BE2C (cell line): ENCODE results near the gene CCDC34.

ENCODE experiments used
- DNase-seq: peaks from one replicate; pipeline ENCODE4 v3.0.0-alpha.2; 2020
- H3K27me3 ChIP-seq: fragments of 250-450 bp; sonication (Bioruptor Pico); 2 replicates; pipeline ENCODE4 v1.5.1; 2020; ENCODE audit warnings: mild to moderate bottlenecking
- H3K36me3 ChIP-seq: fragments of 250-450 bp; sonication (Bioruptor Pico); 2 replicates; pipeline ENCODE4 v1.5.1; 2020; ENCODE audit warnings: mild to moderate bottlenecking
- H3K4me1 ChIP-seq: fragments of 250-450 bp; sonication (Bioruptor Pico); 2 replicates; pipeline ENCODE4 v1.5.1; 2020
- H3K4me3 ChIP-seq: 2 replicates; pipeline ENCODE4 v1.5.1; 2011; ENCODE audit warnings: low read depth, low read length
- H3K9me3 ChIP-seq: fragments of 250-450 bp; sonication (Bioruptor Pico); 2 replicates; pipeline ENCODE4 v1.5.1; 2020
- TF ChIP-seq, protein P1 (sequence below): IDR thresholded peaks from 2 replicates; pipeline ENCODE4 v1.5.1; 2012; ENCODE audit warnings: mild to moderate bottlenecking, low read depth, low read length

CCDC34 gene

GRCh38 chr11:27295928-27296327, 67.1 kb downstream of the CCDC34 start:
- H3K4me1 ChIP-seq = no peaks in the 10 kb centered on the region
- H3K9me3 ChIP-seq = no peaks in the 10 kb centered on the region
- H3K36me3 ChIP-seq = no peaks in the 10 kb centered on the region
- TF ChIP-seq, protein P1, sequence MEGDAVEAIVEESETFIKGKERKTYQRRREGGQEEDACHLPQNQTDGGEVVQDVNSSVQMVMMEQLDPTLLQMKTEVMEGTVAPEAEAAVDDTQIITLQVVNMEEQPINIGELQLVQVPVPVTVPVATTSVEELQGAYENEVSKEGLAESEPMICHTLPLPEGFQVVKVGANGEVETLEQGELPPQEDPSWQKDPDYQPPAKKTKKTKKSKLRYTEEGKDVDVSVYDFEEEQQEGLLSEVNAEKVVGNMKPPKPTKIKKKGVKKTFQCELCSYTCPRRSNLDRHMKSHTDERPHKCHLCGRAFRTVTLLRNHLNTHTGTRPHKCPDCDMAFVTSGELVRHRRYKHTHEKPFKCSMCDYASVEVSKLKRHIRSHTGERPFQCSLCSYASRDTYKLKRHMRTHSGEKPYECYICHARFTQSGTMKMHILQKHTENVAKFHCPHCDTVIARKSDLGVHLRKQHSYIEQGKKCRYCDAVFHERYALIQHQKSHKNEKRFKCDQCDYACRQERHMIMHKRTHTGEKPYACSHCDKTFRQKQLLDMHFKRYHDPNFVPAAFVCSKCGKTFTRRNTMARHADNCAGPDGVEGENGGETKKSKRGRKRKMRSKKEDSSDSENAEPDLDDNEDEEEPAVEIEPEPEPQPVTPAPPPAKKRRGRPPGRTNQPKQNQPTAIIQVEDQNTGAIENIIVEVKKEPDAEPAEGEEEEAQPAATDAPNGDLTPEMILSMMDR = no peak
- H3K27me3 ChIP-seq = no peaks in the 10 kb centered on the region
- DNase-seq = no peak
- no peak overlapping the region for H3K4me3 ChIP-seq

GRCh38 chr11:27294654-27295053, 68.4 kb downstream of the CCDC34 start:
- DNase-seq = no peak
- TF ChIP-seq, protein P1 = no peak
- no peaks in the 10 kb centered on the region for H3K27me3 ChIP-seq
- no peaks in the 10 kb centered on the region for H3K4me1 ChIP-seq
- H3K36me3 ChIP-seq = no peaks in the 10 kb centered on the region
- H3K4me3 ChIP-seq = no peak overlapping the region
- no peaks in the 10 kb centered on the region for H3K9me3 ChIP-seq

DNA sequence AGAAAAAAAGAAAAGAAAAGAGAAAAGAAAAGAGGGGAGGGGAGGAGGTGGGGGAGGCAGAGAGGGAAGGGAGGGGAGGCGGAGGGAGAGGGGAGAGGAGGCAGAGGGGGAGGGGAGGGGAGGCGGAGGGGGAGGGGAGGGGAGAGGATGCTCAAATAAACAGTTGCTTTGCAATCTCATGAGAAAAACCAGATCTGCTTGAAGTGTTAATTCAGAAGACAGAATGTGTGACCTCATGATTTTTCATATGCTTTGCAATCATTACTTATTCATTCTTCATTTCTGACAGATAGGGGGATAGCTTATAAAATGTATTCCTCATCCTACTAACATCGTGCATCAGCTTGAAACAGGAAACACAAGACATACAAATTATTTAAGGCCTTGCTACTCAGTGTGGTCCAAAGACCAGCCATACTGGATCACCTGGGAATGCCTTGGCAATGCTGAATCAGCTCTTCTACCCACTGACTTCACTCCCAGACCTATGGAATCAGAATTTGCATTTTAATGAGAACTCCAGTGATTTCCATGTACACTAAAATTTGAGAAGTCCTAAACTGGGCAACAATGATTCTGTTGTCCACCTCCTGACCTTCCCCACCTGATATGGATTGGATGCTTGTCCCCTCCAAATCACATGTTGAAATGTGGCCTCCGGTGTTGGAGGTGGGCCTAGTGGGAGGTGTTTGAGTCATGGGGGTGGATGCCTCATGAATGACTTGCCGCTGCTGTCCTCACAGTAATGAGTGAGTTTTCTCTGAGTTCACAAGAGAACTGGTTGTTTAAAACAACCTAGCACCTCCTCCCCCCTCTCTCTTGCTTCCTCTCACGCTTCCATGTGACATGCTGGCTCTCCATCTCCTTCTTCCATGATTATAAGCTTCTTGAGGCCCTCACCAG, 69.2 kb downstream of the CCDC34 start:
- H3K27me3 ChIP-seq = no peaks in the 10 kb centered on the region
- no peak overlapping the region for H3K4me3 ChIP-seq
- H3K9me3 ChIP-seq = no peaks in the 10 kb centered on the region
- DNase-seq = no peak
- TF ChIP-seq, protein P1 = no peak
- no peaks in the 10 kb centered on the region for H3K4me1 ChIP-seq
- H3K36me3 ChIP-seq = no peaks in the 10 kb centered on the region

DNA sequence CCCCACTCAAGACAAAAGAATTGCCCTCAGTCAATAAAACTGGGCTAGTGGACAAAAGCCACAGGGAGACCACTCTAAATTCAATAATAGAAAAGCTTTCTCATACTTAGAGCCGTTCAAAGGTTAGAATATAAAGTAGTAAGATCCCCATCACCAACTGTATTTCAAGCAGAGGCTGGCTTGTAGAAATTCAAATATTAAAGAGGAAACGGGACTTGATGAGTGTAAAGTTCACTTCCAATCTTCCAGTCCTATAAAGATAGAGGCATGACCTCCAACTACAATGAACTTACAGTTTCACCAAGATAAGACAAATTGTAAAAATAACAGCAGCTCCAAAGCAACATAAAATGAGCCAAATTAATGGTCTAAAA, 70.4 kb downstream of the CCDC34 start:
- H3K27me3 ChIP-seq = no peaks in the 10 kb centered on the region
- TF ChIP-seq, protein P1 = no peak
- no peak for DNase-seq
- H3K9me3 ChIP-seq = no peaks in the 10 kb centered on the region
- no peaks in the 10 kb centered on the region for H3K4me1 ChIP-seq
- no peaks in the 10 kb centered on the region for H3K36me3 ChIP-seq
- H3K4me3 ChIP-seq = no peak overlapping the region

DNA sequence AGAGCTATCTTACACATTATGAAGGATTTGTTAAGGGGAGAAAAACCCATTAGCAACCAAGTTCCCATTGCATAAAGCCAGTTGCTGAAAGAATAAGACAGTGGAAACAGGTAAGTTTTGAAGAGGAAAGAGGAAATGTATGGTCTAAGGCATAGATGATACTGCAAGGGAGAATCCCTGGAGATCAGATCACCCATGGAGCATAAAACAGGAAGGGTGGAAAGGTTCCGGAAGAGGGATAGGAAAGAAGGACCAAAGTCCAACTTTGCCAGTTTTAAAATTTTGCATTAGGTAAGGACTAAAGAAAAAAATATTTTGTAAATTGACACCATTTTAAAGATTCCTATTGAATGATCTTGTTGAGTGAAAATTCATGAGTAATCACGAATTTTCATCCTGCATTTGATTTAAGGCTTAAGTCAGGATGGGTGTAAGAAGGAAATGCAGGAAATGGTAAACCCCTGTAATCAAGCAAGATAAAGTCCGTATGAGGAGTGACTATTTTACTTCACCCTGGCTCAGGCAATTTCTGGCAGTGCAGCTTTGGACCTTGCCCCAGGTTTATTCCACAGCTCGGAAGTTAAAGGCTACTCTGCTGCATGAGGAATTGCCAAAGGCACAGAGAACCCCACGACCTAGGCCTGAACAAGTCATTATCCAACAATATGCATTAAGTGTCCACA, 70.9 kb downstream of the CCDC34 start:
- H3K4me1 ChIP-seq = no peaks in the 10 kb centered on the region
- no peak overlapping the region for H3K4me3 ChIP-seq
- H3K9me3 ChIP-seq = no peaks in the 10 kb centered on the region
- H3K36me3 ChIP-seq = no peaks in the 10 kb centered on the region
- TF ChIP-seq, protein P1 = no peak
- no peak for DNase-seq
- H3K27me3 ChIP-seq = no peaks in the 10 kb centered on the region

DNA sequence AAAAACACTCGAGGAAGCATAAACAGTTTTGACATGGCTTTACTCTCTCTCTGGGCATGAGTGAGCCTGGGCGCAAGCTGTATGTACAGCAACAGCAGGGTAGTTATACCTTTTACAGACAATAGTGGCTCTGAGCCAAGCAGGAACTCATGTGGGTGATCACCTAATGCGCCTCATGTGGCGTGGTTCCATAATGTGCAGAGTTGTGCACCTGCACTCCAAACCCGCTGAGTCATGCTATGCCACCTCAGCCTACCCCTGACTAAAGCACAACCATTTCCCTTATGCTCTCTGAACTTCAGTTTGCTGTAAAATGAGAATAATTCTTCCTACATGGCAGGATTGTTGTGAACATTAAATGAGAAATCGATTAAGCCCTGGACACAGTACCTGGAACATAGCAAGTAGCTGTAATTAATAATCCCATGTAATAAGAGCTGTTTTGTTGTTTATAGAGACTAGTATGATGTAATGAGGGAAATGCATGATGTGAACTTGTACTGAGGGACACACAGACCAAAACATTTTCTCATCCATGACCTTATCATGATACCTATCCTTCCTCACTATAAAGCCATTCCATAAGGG, 71.6 kb downstream of the CCDC34 start:
- Histone ChIP-seq H3K4me1 (no peaks in the 10 kb centered on the region), H3K9me3 (no peaks in the 10 kb centered on the region), H3K4me3 (no peak overlapping the region), H3K36me3 (no peaks in the 10 kb centered on the region), H3K27me3 (no peaks in the 10 kb centered on the region)
- TF ChIP-seq, protein P1 = no peak
- DNase-seq = no peak
